Panc1 (cell line): ENCODE measurements around the gene CACNA1C. TPM values are rescaled to one million over a fixed set of nuclear protein-coding genes. Genes with fewer than 3 reads are reported as not detected.

Source experiments
- ATAC-seq: fragments of 200-7000 bp; cut with Tn5 transposase; 2 replicates; pipeline ENCODE4 v1.9.1; 2020; ENCODE audit warnings: mild to moderate bottlenecking, moderate library complexity
- BruUV-seq: library from RNA; stranded (reverse); fragments of 400-500 nt; replicated peaks from 2 replicates; lab custom pipeline; 2021; lab: Mats Ljungman, UMichigan
- CTCF ChIA-PET: fragments of 300-600 bp; sonication (Branson Sonifier 250); formaldehyde crosslinking; loops from one replicate; lab custom pipeline; 2022; ENCODE audit warnings: antibody characterized with exemption; lab: Charles Lee
- POLR2A ChIA-PET: fragments of 300-600 bp; sonication (Branson Sonifier 250); formaldehyde crosslinking; loops from one replicate; lab custom pipeline; 2022; ENCODE audit warnings: antibody characterized with exemption; lab: Charles Lee
- DNase-seq: peaks from one replicate; pipeline ENCODE4 v3.0.0-alpha.2; 2010; ENCODE audit warnings: low read depth, low spot score
- H3K27ac ChIP-seq: 2 replicates; pipeline ENCODE4 v1.5.1; 2011; ENCODE audit warnings: mild to moderate bottlenecking, low read length, inconsistent platforms
- H3K27me3 ChIP-seq: fragments of 200-500 bp; sonication (Bioruptor generic); 2 replicates; pipeline ENCODE4 v1.6.0; 2014; ENCODE audit warnings: low read length, inconsistent platforms; ENCODE audit not compliant: control insufficient read depth, insufficient read depth
- H3K36me3 ChIP-seq: fragments of 200-500 bp; sonication (Bioruptor generic); 2 replicates; pipeline ENCODE4 v1.5.1; 2014; ENCODE audit warnings: inconsistent platforms, mild to moderate bottlenecking, low read length, moderate library complexity; ENCODE audit not compliant: control insufficient read depth, insufficient read depth
- H3K4me1 ChIP-seq: 2 replicates; pipeline ENCODE4 v1.5.1; 2011; ENCODE audit warnings: inconsistent platforms, mild to moderate bottlenecking, low read length, moderate library complexity; ENCODE audit not compliant: control insufficient read depth, insufficient read depth
- H3K4me3 ChIP-seq, 2 experiments: 2 replicates each; pipeline ENCODE4 v1.5.1; 2011 to 2012; ENCODE audit warnings: low read depth in 2 of 2, low read length in 2 of 2, mild to moderate bottlenecking in 2 of 2, inconsistent platforms in 1 of 2, moderate library complexity in 1 of 2
- H3K9me3 ChIP-seq: fragments of 200-500 bp; sonication (Bioruptor generic); 2 replicates; pipeline ENCODE4 v1.5.1; 2014; ENCODE audit warnings: low read depth, mild to moderate bottlenecking, inconsistent platforms, low read length, moderate library complexity; ENCODE audit not compliant: control insufficient read depth, insufficient read depth
- CTCF ChIP-seq: fragments of 450-650 bp; IDR thresholded peaks from 2 replicates; pipeline ENCODE4 v1.5.1; 2017; ENCODE audit warnings: mild to moderate bottlenecking
- POLR2AphosphoS5 ChIP-seq: IDR thresholded peaks from 2 replicates; pipeline ENCODE4 v1.6.1; 2012; ENCODE audit warnings: mild to moderate bottlenecking, low read depth, low read length, moderate library complexity
- REST ChIP-seq, 2 experiments: IDR thresholded peaks; 2 replicates each; pipeline ENCODE4 v1.6.1; 2011 to 2012; ENCODE audit warnings: low read depth in 2 of 2, control low read depth in 1 of 2, low read length in 1 of 2, mild to moderate bottlenecking in 1 of 2, moderate library complexity in 1 of 2; ENCODE audit not compliant: insufficient read depth in 1 of 2
- SIN3A ChIP-seq: IDR thresholded peaks from 2 replicates; pipeline ENCODE4 v1.6.1; 2012; ENCODE audit warnings: low read depth, mild to moderate bottlenecking, low read length, moderate library complexity, borderline replicate concordance; ENCODE audit not compliant: insufficient read depth
- TCF7L2 ChIP-seq: IDR thresholded peaks from 2 replicates; pipeline ENCODE4 v1.6.1; 2011; ENCODE audit warnings: mild to moderate bottlenecking, low read depth, low read length, inconsistent platforms
- in situ Hi-C: cut with HindIII; loops from 2 replicates; pipeline ENCODE4 v1.10.0; 2016; ENCODE audit warnings: low sequenced_read_pairs, low pct_unique_long_range_greater_than_20kb
- intact Hi-C: fragments of 100-400 bp; cut with micrococcal nuclease; formaldehyde crosslinking; loops from one replicate; pipeline ENCODE4 v1.10.0; 2022; ENCODE audit not compliant: unreplicated experiment
- total RNA-seq: library from RNA; stranded (reverse); gene quantifications from one replicate; pipeline ENCODE4 v1.2.1, GENCODE V29; 2021; ENCODE audit not compliant: unreplicated experiment

Gene CACNA1C
- total RNA-seq, 1 experiment from 2014 or later: 0.03 TPM

GRCh38 chr12:2240984-2241383, 188.2 kb downstream of the CACNA1C start:
- CTCF ChIA-PET: no interaction called here

GRCh38 chr12:2242216-2242615, 189.4 kb downstream of the CACNA1C start:
- Histone ChIP-seq H3K9me3 (no peaks in the 10 kb centered on the region), H3K27me3 (no peaks in the 10 kb centered on the region), H3K4me3 (no peak overlapping the region), H3K4me1 (no peaks in the 10 kb centered on the region; the same call in 1 of the 2 replicates), H3K27ac (no peak overlapping the region), H3K36me3 (no peaks in the 10 kb centered on the region)
- POLR2A ChIA-PET: no interaction called here
- DNase-seq (no peak), ATAC-seq (no peak)
- in situ Hi-C loops: no loop called here
- BruUV-seq: no TSS peak
- intact Hi-C loops: no loop called here
- CTCF ChIA-PET: no interaction called here
- TF ChIP-seq REST (IDR thresholded peaks at IDR 0.05; ENCODE audit: insufficient read depth in 1 of 2, low read depth in 2 of 2, low read length in 1 of 2) (no peak), SIN3A (no peak), POLR2AphosphoS5 (no peak), CTCF (no peak), TCF7L2 (no peak)

More at GRCh38 chr12:2240984-2241383, 188.2 kb downstream of the CACNA1C start:
- POLR2A ChIA-PET: no interaction called here
- no peak for DNase-seq
- intact Hi-C loops (no loop called here), in situ Hi-C loops (no loop called here)
- Histone ChIP-seq H3K4me1 (no peaks in the 10 kb centered on the region; the same call in 1 of the 2 replicates), H3K4me3 (no peak overlapping the region), H3K36me3 (no peaks in the 10 kb centered on the region), H3K27me3 (no peaks in the 10 kb centered on the region), H3K9me3 (no peaks in the 10 kb centered on the region), H3K27ac (no peak overlapping the region)
- no TSS peak for BruUV-seq
- TF ChIP-seq POLR2AphosphoS5: no peak
- no peak for TF ChIP-seq REST (IDR thresholded peaks at IDR 0.05; ENCODE audit: insufficient read depth in 1 of 2, low read depth in 2 of 2, low read length in 1 of 2)
- no peak for TF ChIP-seq TCF7L2
- TF ChIP-seq CTCF: no peak
- TF ChIP-seq SIN3A: no peak
- ATAC-seq: no peak
